Heart right ventricle (tissue), 16 donors: ENCODE measurements around the gene TENT5C. TPM values are rescaled to one million over a fixed set of nuclear protein-coding genes. Genes with fewer than 3 reads are reported as not detected.

ENCODE experiments used
- ATAC-seq, 8 donors: fragments of 200-7000 bp; cut with Tn5 transposase; one replicate each; pipeline ENCODE4 v1.9.1; 2020; ENCODE audit warnings: mild to moderate bottlenecking in 8 of 8, moderate library complexity in 8 of 8, moderate number of reproducible peaks in 1 of 8
- DNase-seq, 2 donors: peaks; one replicate each; pipeline ENCODE4 v3.0.0-alpha.2; 2020
- H3K27ac ChIP-seq, 10 donors: fragments of 200-600 bp; sonication (generic) in 2 of 10; one replicate each; pipeline versions ENCODE4 v1.5.0 to v1.8.0; 2020 to 2022; ENCODE audit warnings: mild to moderate bottlenecking in 3 of 10
- H3K27me3 ChIP-seq, 7 donors: fragments of 200-600 bp; one replicate each; pipeline ENCODE4 v1.8.0; 2021 to 2022; ENCODE audit warnings: mild to moderate bottlenecking in 2 of 7
- H3K36me3 ChIP-seq, 9 donors: fragments of 200-600 bp; sonication (generic) in 1 of 9; one replicate each; pipeline versions ENCODE4 v1.5.0 to v1.8.0; 2020 to 2022; ENCODE audit warnings: mild to moderate bottlenecking in 2 of 9
- H3K4me1 ChIP-seq, 9 donors: fragments of 200-600 bp; sonication (generic) in 1 of 9; one replicate each; pipeline versions ENCODE4 v1.5.0 to v1.8.0; 2020 to 2022; ENCODE audit warnings: mild to moderate bottlenecking in 4 of 9
- H3K4me3 ChIP-seq, 10 donors: fragments of 200-600 bp; sonication (generic) in 2 of 10; one replicate each; pipeline versions ENCODE4 v1.5.0 to v1.8.0; 2020 to 2022; ENCODE audit warnings: mild to moderate bottlenecking in 7 of 10, moderate library complexity in 2 of 10
- H3K9me3 ChIP-seq, 11 donors: fragments of 200-600 bp in 10 of 11; sonication (generic) in 2 of 11; one replicate each; pipeline versions ENCODE4 v1.5.0 to v1.8.0; 2013 to 2022; ENCODE audit warnings: mild to moderate bottlenecking in 2 of 11, control low read depth in 1 of 11, moderate library complexity in 1 of 11
- CTCF ChIP-seq, 9 donors: fragments of 200-600 bp; sonication (generic) in 2 of 9; IDR thresholded peaks; one replicate each; pipeline versions ENCODE4 v1.5.0 to v1.8.0; 2021 to 2022; ENCODE audit warnings: antibody characterized with exemption in 9 of 9, mild to moderate bottlenecking in 5 of 9, moderate library complexity in 1 of 9
- WGBS, 2 donors: extraction: QIAGEN DNeasy Blood & Tissue Kit; methylation state at CpG; one replicate each; pipeline ENCODE4 v1.1.7; 2013; ENCODE audit warnings: inconsistent platforms in 1 of 2; 5-methylcytosine and 5-hydroxymethylcytosine counted together
- intact Hi-C, 10 donors: fragments of 100-400 bp; cut with DNase I; formaldehyde crosslinking; loops; one replicate each; pipeline versions ENCODE4 v1.11.1 to v1.14.2; 2022
- polyA plus RNA-seq, 2 donors: library from polyadenylated mRNA; stranded (reverse); fragments of 200-250 nt; gene quantifications; one replicate each; pipeline ENCODE4 v1.2.3, GENCODE V29; 2013
- total RNA-seq, 10 donors: library from RNA; stranded (reverse); fragmentation: NEBNext Ultra II Directional in 3 of 10; extraction: Animal tissue kit (Norgen Biotek cat#: 25700) in 3 of 10; gene quantifications; one replicate each; pipeline versions ENCODE4 v1.2.1 to v1.2.4, GENCODE V29; 2021 to 2023
- donor health status: Arrhythmogenic right ventricular cardiomyopathy.
- donor health status: ischemic (EF 13 %, LVEDD 7.1; RV severe dilation, severe dysfunction).
- donor health status: healthy with polysubstance abuse.
- donor health status: DM: no; HTN: yes; CAD: no.
- donor health status: DM: no; HTN: no; CAD: no.
- donor health status: ischemic (EF 25% LVEDD 6.9; RV normal size, moderate dysfunction).
- donor health status: ischemic (EF 25% LVEDD 5.7; RV mildly dilated, moderate dysfunction).
- donor health status: healthy.
- donor health status: DM: yes; HTN: yes; CAD: no.
- donor health status: Ischemic cardiomyopathy.
- donor health status: ischemic (EF 35%, LVEDD 5.7; RV mildly dilated, moderate dysfunction).
- donor health status: nonischemic (EF 11% LVEDD 7.7; RV severe dilation, severe dysfunction).
- donor health status: DM: yes; HTN: yes; CAD: no.
- donor health status: PGD.
- donor health status: ischemic (EF 29% LVEDD 5.4; RV normal size, mild dysfunction).
- donor health status: nonischemic (EF 23%, LVEDD 6.1; RV moderate dilation, normal function).

Gene TENT5C
- total and polyA plus RNA-seq, 12 donors: 3.1 to 23.1 (median 10.2) TPM

GRCh38 chr1:117572546-117572945 lies 33.3 kb upstream of the TENT5C start:
- whole genome bisulfite sequencing, 2 donors: 65 to 67% methylated on average over 4 of the region's 4 CpGs
- intact Hi-C loops: no loop called here
- peaks cover 0 to 14% (median 0%) of the 10 kb centered on the region in 9 donors for H3K4me1 ChIP-seq
- H3K27me3 ChIP-seq: no peaks in the 10 kb centered on the region
- no peaks in the 10 kb centered on the region for H3K36me3 ChIP-seq
- H3K9me3 ChIP-seq: no peaks in the 10 kb centered on the region
- H3K27ac ChIP-seq: no peak overlapping the region
- DNase-seq (no peak), ATAC-seq (peak in 1 of 8 donors; percentile 28)
- H3K4me3 ChIP-seq: no peak overlapping the region
- TF ChIP-seq CTCF (IDR thresholded peaks at IDR 0.05): no peak

- TF ChIP-seq CTCF (IDR thresholded peaks at IDR 0.05): no peak
- ATAC-seq (no peak), DNase-seq (no peak)
Observed at GRCh38 chr1:117573386-117574023, 32.3 kb upstream of the TENT5C start.

GRCh38 chr1:117574161-117574835 lies 31.6 kb upstream of the TENT5C start:
- WGBS, 2 donors: 72 to 76% methylated on average over 5 of the region's 5 CpGs
- no peaks in the 10 kb centered on the region for H3K9me3 ChIP-seq
- H3K27me3 ChIP-seq: no peaks in the 10 kb centered on the region
- H3K36me3 ChIP-seq: no peaks in the 10 kb centered on the region
- DNase-seq: no peak
- no peak for TF ChIP-seq CTCF (IDR thresholded peaks at IDR 0.05)
- H3K27ac ChIP-seq: no peak overlapping the region
- no peak overlapping the region for H3K4me3 ChIP-seq
- peak in 1 of 8 donors; percentile 11 for ATAC-seq
- intact Hi-C loops: no loop called here
- H3K4me1 ChIP-seq: peaks cover 0 to 14% (median 0%) of the 10 kb centered on the region in 9 donors

More at GRCh38 chr1:117573386-117574023, 32.3 kb upstream of the TENT5C start:
- Histone ChIP-seq H3K4me1 (peaks cover 0 to 14% (median 0%) of the 10 kb centered on the region in 9 donors), H3K9me3 (no peaks in the 10 kb centered on the region), H3K4me3 (no peak overlapping the region), H3K36me3 (no peaks in the 10 kb centered on the region), H3K27me3 (no peaks in the 10 kb centered on the region), H3K27ac (no peak overlapping the region)
- intact Hi-C loops: no loop called here
- 70 to 77% methylated on average over 10 of the region's 10 CpGs for WGBS, 2 donors

- intact Hi-C loops: no loop called here
- ATAC-seq (peak in 1 of 8 donors; percentile 25), DNase-seq (no peak)
- H3K27me3 ChIP-seq: no peaks in the 10 kb centered on the region
- no peaks in the 10 kb centered on the region for H3K9me3 ChIP-seq
- peaks cover 0 to 14% (median 0%) of the 10 kb centered on the region in 9 donors for H3K4me1 ChIP-seq
- 87 to 91% methylated on average over 8 of the region's 8 CpGs for WGBS, 2 donors
- no peak overlapping the region for H3K4me3 ChIP-seq
- no peak for TF ChIP-seq CTCF (IDR thresholded peaks at IDR 0.05)
- no peak overlapping the region for H3K27ac ChIP-seq
- H3K36me3 ChIP-seq: no peaks in the 10 kb centered on the region
Observed at GRCh38 chr1:117575586-117576225, 30.1 kb upstream of the TENT5C start.
